C4-2B (cell line): ENCODE measurements around the gene KCNQ1.

Experiments
- ZFX ChIP-seq: fragments of 450-650 bp; IDR thresholded peaks from 2 replicates; pipeline ENCODE4 v1.6.1; 2017
- TF ChIP-seq, protein P1 (sequence below): fragments of 450-650 bp; conservative IDR thresholded peaks from 2 replicates; pipeline ENCODE4 v1.5.1; 2017; ENCODE audit warnings: mild to moderate bottlenecking

DNA sequence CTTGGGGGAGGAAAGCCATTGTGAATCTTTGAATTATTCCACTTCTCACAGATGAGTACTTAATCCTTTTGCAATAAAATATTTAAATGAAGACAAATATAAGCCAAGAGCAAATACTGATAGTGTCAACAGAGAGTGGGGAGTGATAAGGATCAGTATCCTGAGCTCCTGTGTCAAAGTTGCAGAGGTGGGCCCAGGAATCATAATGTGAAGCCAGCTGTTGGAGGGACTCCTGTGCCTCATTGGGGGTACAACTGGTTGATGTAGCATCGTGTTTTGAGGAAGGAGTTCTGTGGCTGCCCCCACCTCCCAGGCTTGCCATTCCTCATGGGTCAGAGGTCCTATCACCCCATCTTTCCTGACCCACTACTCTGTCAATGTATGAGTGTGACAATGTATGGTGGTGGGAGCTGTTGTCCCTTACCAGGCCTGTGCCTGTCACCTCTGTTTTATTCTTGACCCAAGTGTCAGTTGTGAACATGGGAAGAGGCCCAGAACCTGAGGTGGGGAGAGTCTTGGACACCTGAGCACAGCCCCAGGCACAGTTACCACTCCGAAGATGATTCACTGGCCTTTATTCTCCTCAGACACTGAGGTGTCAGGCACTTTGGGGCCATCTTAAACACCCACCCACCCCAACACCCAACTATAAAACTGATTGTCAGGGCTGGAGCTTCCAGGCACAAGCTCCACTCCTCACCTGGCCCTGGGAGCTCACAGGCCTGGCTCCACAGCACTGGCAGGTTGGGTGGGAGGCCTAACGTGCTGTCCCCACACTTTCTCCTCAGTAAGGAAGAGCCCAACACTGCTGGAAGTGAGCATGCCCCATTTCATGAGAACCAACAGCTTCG lies 216.6 kb downstream of the KCNQ1 start:
- TF ChIP-seq, protein P1, sequence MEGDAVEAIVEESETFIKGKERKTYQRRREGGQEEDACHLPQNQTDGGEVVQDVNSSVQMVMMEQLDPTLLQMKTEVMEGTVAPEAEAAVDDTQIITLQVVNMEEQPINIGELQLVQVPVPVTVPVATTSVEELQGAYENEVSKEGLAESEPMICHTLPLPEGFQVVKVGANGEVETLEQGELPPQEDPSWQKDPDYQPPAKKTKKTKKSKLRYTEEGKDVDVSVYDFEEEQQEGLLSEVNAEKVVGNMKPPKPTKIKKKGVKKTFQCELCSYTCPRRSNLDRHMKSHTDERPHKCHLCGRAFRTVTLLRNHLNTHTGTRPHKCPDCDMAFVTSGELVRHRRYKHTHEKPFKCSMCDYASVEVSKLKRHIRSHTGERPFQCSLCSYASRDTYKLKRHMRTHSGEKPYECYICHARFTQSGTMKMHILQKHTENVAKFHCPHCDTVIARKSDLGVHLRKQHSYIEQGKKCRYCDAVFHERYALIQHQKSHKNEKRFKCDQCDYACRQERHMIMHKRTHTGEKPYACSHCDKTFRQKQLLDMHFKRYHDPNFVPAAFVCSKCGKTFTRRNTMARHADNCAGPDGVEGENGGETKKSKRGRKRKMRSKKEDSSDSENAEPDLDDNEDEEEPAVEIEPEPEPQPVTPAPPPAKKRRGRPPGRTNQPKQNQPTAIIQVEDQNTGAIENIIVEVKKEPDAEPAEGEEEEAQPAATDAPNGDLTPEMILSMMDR, result no peak
- no peak for TF ChIP-seq ZFX
